ENCODE data around the gene CTRL.
"Not testable (repeated sequence)": the region's sequence is repeated elsewhere in the genome, so short reads cannot be mapped to it uniquely, and the experiment has no call there.

CTRL gene

DNA sequence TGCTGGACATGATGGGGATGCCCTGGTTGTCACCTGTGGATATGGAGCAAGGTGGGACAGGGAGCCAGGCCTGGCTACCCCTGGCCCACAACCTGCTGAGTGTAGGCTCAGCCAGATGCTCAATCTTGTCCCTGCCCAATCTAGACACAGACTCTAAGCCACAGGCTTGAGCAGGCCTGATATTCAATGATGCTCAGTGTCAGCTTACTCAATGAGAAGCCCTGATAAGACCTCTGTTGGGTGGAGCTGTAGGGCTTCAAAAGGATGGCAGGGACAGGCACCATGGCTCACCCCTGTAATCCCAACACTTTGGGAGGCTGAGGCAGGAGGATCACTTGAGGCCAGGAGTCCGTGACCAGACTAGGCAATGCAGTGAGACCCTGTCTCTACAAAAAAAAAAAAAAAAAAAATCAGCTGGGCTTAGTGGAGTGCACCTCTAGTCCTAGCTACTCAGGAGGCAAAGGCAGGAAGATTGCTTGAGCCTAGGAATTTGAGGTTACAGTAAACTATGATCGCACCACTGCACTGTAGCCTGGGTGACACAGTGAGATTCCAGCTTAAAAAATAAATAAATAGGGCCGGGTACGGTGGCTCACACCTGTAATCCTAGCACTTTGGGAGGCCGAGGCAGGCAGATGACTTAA lies 8.9 kb upstream of the CTRL start:
- no peak for DNase-seq

DNA sequence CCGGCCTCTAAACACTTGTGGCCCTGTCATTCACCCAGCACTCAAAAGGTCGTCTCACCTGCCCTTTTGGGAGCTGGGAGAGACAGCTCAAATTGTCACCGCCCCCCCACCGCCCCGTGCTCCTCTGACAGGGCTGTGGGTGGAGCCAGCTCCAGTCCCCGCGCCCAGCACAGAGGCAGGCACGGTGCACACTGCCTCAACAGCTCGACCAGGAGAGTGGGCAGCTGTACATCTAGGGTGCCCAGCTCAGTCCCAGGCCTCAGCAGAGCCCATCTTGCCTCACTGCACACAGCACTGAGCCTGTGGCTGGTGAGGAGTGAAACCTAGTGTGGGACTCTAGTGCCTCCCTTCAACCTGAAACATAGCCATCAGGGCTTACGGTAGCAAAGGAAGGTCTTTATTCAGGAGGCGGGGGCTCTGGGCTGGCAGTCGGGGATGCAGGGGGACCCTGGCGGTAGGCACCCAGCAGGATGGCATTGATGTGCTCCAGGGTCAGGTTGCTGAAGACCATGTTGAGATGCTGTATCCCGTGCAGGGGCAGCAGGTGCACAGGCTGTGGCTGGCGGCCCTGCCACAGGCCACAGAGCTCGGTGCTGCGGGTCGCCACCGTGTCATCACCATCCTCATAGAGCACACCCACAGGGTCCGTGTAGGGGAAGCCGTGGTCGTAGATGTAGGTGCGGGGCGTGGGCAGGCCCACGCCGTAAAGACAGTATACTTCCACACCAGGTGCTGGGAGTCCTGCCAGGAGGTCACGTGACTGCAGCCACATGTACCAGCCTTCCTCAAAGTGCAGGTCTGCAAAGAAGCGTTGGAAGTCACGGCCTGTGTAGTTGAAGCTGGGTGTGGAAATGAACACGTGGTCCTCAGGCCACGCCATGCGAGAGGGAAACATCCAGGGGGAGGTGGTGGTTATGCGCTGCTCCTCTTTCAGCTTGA lies 8.1 kb upstream of the CTRL start:
- DNase-seq: no peak

DNA sequence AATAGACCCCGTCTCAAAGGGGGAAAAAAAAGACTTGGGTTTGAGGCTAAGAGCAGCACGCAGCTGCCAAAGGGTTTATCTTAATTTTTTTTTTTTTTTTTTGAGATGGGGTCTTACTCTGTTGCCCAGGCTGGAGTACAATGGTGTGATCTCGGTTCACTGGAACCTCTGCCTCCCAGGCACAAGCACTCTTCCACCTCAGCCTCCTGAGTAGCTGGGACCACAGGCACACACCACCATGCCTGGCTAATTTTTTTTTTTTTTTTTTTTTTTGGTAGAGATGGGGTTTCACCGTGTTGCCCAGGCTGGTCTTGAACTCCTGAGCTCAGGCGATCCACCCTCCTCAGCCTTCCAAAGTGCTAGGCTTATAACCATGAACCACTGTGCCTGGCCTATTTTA lies 6.1 kb upstream of the CTRL start:
- DNase-seq: not testable (repeated sequence)

DNA sequence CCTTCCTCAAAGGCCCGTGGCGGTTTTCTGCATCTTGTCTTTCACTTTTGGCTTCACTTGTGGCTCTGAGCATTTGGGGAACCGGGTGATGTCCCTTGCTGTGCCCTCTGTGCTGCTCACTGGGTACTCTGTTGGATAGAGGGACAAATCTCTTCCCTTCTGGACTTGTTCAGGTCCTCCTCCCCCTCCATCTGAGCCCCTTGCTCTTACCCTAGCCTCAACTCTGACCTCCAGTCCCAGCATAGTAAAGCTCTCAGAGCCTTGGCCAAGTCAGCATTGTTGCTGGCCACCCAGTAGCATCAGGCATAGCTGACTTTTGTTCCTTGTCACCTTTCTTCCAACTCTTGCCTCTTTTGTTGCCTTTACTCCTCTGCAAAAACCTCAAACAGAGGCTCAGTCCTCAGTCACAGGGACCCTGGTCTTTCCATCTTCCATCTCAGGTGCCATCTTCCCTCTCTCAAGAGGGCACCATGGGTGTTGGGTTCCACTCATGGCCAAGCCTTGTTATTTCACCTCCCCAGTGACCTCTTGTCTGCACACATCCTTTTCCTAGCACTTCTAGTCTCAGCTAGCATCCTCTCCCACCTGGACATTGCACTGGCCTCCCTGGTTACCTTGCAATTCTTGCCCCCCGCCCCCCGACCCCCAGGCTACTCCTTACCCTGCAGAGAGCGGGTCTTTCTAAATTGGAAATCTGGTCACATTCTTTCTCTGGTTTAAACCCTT lies 5.4 kb upstream of the CTRL start:
- DNase-seq: no peak

- peak; percentile 74 for DNase-seq
Measured at GRCh38 chr16:67936124-67936879, 4.6 kb upstream of the CTRL start, which contains the start of gene PSMB10. Gene PSMB10 (minus strand): TSS chr16:67936850. CDS start chr16:67936749, 101 bp downstream.

DNA sequence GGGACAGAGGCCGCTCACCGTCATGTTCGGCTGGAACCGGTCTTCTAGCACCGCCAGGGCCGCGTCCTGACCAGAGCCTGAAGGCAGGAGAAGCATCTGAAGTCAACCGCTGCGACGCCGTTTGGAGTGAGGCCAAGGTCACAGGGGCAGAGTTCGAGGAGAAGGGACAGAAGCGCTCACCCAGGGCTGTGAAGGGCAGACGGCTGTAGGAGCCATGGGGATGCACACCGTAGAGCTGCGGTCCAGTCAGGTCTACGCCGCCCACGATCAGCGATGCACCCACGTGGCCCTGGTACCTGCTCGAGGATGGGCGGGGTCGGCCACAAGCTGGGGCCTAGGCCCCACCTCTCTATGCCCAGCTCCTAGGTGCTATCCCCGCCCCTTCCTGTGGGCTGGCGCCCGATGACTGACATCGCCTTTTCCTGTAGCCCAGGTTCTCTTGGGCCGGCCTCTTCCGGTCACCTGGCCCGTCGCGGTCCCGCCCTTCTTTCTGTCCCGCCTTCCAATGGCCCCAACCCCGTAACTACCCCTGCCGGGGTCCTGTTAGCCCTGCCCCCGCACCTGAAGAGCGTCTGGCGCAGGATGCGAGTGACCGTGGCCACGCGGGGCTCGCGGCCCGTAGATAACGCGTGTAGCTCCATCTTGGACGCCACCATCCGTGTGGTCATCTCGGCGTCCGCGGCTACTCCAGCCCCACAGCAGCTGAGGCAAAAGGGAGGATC lies 3.9 kb upstream of the CTRL start:
- DNase-seq: peak; percentile 95

DNA sequence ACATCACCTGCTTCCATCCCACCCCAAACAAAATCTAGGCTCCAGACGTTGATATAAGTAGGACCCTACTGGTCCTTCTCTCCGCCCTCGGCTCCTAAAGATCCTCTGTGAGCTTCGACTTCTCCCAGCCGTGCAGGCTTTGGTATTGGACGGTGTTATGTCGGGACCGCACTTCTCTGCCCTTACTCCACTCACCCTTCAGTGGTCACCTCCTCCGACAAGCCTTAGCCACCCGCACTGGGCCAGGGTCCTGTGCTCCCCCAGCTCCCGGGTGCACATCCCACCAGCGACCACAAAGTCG lies 3.4 kb upstream of the CTRL start:
- no peak for DNase-seq

DNA sequence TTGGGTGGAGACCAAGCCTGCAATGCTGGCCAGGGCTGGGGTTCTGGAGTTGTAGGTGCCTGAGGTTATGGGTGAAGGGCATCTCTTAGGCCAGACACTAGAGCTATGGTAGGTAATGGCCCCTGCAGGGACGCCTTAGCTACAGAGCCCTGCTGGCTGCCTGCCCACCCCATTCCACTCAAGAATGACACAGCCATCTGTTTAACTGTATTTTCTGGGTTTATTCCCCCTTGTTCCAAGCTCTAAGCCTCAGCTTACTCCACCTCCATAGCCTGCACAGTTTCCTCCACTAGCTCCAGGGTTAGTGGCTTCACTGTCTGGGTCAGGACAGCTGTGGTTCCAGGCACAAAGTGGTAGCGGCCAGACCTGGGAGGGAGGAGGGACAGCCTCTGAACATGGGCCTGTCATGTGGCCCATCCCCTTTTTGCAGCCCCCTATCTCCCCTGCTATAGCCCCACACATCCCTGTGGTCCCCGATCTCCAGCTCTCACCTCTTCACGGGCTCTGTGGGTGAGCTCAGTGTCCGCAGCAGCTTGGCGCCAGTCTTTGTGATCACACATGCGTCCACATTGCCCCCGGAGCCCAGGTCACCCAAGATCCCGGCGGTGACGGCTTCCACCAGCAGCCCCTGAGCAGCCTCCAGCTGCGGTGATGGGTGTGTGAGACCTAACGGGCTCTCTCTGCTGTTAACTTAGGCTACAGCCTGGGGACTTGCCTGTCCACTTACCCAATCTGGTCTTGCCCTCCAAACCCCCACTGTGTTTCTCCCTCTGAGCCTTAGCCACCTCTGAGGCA lies 2.8 kb upstream of the CTRL start:
- no peak for DNase-seq

GRCh38 chr16:67933805-67934204 lies 2.1 kb upstream of the CTRL start:
- DNase-seq: no peak

- DNase-seq: no peak
Measured at GRCh38 chr16:67932462-67932840, 789 bp upstream of the CTRL start.

DNA sequence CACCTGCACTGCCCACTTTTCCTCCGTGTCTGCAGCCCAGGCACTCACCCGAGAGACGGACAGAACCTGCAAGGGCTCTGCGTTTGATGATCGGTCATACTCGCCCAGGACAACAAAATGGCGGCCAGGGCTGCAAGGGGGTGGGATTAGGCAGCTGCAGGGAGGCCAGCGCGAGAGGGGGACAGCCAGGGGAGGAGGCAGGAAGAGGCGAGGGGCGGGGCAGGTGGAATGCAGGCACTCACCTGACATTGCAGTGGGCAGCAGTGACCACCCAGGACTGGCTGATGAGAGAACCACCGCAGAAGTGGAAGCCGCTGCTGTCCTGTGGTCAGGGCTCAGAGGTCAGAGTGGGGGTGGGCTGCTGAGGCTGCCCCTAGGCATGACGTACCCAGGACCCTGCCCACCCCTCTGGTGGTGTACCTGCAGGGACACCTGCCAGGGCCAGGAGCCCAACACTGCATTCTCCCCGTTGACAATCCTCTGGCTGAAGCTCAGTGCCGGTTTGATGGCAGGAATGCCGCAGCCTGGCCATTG lies 917 bp downstream of the CTRL start:
- DNase-seq: no peak

- DNase-seq: no peak
Measured at GRCh38 chr16:67930191-67930590, 1.5 kb downstream of the CTRL start.

DNA sequence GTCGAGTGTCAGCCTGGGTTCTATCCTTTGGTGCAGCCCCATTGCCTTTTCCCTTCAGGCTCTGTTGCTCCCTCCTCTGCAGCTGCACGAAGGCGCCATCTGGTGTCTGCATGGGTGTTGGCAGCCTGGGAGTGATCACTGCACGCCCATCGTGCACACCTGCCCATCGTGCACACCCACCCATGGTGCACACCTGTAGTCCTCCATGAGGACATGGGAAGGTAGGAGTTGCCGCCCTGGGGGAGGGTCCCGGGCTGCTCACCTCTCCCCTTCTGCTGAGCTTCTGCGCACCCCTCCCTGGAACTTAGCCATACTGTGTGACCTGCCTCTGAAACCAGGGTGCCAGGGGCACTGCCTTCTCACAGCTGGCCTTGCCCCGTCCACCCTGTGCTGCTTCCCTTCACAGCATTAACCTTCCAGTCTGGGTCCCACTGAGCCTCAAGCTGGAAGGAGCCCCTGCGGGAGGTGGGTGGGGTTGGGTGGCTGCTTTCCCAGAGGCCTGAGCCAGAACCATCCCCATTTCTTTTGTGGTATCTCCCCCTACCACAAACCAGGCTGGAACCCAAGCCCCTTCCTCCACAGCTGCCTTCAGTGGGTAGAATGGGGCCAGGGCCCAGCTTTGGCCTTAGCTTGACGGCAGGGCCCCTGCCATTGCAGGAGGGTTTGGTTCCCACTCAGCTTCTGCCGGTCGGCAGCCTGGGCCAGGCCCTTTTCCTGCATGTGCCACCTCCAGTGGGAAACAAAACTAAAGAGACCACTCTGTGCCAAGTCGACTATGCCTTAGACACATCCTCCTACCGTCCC lies 2.9 kb downstream of the CTRL start:
- peak; percentile 77 for DNase-seq

DNA sequence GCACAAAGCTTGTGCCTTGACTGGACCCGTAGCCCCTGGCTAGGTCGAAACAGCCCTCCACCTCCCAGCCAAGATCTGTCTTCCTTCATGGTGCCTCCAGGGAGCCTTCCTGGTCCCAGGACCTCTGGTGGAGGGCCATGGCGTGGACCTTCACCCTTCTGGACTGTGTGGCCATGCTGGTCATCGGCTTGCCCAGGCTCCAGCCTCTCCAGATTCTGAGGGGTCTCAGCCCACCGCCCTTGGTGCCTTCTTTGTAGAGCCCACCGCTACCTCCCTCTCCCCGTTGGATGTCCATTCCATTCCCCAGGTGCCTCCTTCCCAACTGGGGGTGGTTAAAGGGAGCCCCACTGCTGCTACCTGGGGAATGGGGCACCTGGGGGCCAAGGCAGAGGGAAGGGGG lies 3.5 kb downstream of the CTRL start:
- no peak for DNase-seq

DNA sequence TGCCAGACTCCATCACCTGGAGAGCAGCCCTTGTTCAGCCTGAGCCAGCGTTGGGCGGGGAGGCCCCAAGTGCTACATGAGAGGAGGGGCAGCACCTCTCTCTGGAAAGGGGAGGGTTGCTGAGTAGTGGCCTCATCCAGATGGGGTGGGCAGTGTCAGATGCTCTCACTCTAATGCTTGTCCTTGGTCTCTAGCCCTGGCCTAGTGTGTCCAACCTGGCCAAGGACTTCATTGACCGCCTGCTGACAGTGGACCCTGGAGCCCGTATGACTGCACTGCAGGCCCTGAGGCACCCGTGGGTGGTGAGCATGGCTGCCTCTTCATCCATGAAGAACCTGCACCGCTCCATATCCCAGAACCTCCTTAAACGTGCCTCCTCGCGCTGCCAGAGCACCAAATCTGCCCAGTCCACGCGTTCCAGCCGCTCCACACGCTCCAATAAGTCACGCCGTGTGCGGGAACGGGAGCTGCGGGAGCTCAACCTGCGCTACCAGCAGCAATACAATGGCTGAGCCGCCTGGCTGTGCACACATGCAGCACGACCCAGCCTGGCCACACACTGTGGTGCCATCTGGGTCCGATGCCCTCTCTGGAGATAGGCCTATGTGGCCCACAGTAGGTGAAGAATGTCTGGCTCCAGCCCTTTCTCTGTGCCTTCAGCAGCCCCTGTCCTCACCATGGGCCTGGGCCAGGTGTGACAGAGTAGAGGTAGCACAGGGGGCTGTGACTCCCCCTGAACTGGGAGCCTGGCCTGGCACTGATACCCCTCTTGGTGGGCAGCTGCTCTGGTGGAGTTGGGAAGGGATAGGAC lies 4.3 kb downstream of the CTRL start:
- no peak for DNase-seq

GRCh38 chr16:67926181-67926750 lies 5.4 kb downstream of the CTRL start:
- DNase-seq: no peak

DNA sequence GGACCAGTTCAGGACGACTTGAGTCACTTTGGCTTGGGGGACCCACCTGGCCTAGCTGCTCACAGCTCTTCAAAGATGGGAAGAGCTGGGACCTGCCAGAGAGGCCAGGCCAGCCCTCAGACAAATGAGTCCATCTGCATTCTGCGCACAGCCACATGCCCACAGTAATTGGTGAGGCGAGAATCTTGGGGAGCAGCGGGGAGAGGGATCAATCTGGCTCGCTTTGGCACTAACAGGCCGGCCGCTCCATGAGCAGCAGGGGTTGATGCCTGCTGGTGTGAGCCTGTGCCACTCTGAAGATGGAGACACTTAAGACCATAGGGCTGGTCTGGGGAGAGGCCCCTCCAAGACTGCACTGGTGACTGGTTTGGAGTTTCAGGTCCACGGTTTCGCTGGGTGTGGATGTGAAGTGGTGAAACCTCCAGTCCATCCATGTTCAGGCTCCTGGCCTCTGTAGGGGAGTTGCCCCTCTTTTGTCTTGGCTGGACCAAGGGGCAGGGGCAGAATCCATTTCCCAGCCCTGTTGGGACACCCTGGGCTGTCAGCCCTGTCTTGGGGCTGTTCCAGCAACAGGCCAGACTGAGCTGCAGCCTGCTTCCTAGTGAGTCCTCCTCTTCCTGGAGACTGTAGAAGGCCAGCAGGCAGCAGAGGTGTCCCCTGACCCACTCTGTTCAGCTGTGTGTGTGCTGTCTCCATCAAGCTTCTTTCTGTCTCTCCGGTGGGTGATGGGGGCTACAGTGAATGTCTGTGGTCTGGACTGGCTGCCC lies 7.3 kb downstream of the CTRL start:
- no peak for DNase-seq

- no peak for DNase-seq
Measured at GRCh38 chr16:67923414-67924116, 8.1 kb downstream of the CTRL start.

All from right hindlimb (tissue), 1 donor.